Sigmoid colon (tissue), 4 donors: ENCODE data around the gene CRABP2.

Source experiments
- POLR2AphosphoS5 ChIP-seq, 4 donors: sonication (generic); formaldehyde crosslinking; IDR thresholded peaks; one replicate each; pipeline ENCODE4 v1.6.1; 2017; ENCODE audit warnings: antibody characterized with exemption in 4 of 4
- TF ChIP-seq, protein P1 (sequence below), 4 experiments: fragments of 450-650 bp in 3 of 4; fragments of 200-600 bp in 1 of 4; IDR thresholded peaks; one replicate each; pipeline ENCODE4 v1.5.1; 2016 to 2019; ENCODE audit warnings: antibody characterized with exemption in 4 of 4, mild to moderate bottlenecking in 3 of 4, moderate library complexity in 2 of 4

DNA sequence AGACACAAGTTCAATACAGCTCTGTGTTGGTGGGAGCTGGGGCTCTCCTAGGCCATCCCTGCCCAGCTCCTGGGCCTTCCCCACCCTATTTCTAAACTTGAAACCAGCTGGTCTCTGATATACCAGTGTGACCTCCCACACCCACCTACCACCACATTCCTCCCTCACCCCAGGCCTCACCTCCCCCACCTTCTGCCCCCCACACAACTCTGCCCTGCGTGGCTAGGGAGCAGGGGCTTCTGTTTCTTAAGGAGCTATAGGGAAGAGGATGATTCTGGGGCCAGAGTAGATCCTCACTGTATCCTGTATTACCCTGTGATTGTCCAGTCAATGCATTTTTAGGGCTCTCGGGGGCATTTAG is 44.7 kb downstream of the CRABP2 start:
- TF ChIP-seq POLR2AphosphoS5 (IDR thresholded peaks at IDR 0.05) = no peak
- TF ChIP-seq, protein P1, sequence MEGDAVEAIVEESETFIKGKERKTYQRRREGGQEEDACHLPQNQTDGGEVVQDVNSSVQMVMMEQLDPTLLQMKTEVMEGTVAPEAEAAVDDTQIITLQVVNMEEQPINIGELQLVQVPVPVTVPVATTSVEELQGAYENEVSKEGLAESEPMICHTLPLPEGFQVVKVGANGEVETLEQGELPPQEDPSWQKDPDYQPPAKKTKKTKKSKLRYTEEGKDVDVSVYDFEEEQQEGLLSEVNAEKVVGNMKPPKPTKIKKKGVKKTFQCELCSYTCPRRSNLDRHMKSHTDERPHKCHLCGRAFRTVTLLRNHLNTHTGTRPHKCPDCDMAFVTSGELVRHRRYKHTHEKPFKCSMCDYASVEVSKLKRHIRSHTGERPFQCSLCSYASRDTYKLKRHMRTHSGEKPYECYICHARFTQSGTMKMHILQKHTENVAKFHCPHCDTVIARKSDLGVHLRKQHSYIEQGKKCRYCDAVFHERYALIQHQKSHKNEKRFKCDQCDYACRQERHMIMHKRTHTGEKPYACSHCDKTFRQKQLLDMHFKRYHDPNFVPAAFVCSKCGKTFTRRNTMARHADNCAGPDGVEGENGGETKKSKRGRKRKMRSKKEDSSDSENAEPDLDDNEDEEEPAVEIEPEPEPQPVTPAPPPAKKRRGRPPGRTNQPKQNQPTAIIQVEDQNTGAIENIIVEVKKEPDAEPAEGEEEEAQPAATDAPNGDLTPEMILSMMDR (IDR thresholded peaks at IDR 0.05) = no peak
